K562 (cell line): ENCODE results near the gene LRRC47.

Experiments
- CTCF ChIP-seq, 3 experiments: IDR thresholded peaks in 2 of 3; conservative IDR thresholded peaks in 1 of 3; 2 replicates each; pipeline ENCODE4 v1.5.1; 2011 to 2012; ENCODE audit warnings: low read length in 3 of 3, mild to moderate bottlenecking in 3 of 3, control low read depth in 2 of 3, improper control_type of control experiment in 1 of 3, inconsistent platforms in 1 of 3, low read depth in 1 of 3, mixed read lengths in 1 of 3, moderate library complexity in 1 of 3; ENCODE audit not compliant: insufficient read depth in 2 of 3
- EGR1 ChIP-seq: fragments of 450-650 bp; conservative IDR thresholded peaks from 2 replicates; pipeline ENCODE4 v1.6.1; 2017; ENCODE audit warnings: mild to moderate bottlenecking
- JUND ChIP-seq, 2 experiments: IDR thresholded peaks; 2 replicates in 1 of 2; 3 replicates in 1 of 2; pipeline ENCODE4 v1.6.1; 2011; ENCODE audit warnings: borderline replicate concordance in 2 of 2, low read depth in 2 of 2, low read length in 2 of 2, improper control_type of control experiment in 1 of 2, missing biosample characterization in 1 of 2, missing genetic modification characterization in 1 of 2, missing genetic modification reagents in 1 of 2
- KAT8 ChIP-seq: fragments of 450-650 bp; IDR thresholded peaks from 2 replicates; pipeline ENCODE4 v1.6.1; 2016; ENCODE audit warnings: low read depth, mild to moderate bottlenecking
- SIN3A ChIP-seq, 2 experiments: fragments of 150-350 bp in 1 of 2; IDR thresholded peaks; 2 replicates each; pipeline ENCODE4 v1.6.1; 2011 to 2016; ENCODE audit warnings: borderline replicate concordance in 2 of 2, low read depth in 2 of 2, low read length in 2 of 2, mild to moderate bottlenecking in 2 of 2, moderate library complexity in 2 of 2; ENCODE audit not compliant: control insufficient read depth in 1 of 2
- ZKSCAN1 ChIP-seq: fragments of 150-350 bp; IDR thresholded peaks from 2 replicates; pipeline ENCODE4 v1.6.1; 2016; ENCODE audit warnings: low read depth, low read length
- ZNF707 ChIP-seq: fragments of 250-450 bp; sonication (Bioruptor Pico); conservative IDR thresholded peaks from 2 replicates; pipeline ENCODE4 v1.8.0; 2022; ENCODE audit warnings: inconsistent platforms, mild to moderate bottlenecking, moderate library complexity

GRCh38 chr1:3777647-3778589 lies 18.4 kb downstream of the LRRC47 start:
- no peak for TF ChIP-seq CTCF (IDR thresholded peaks at IDR 0.05 in 2 of 3, conservative IDR thresholded peaks at IDR 0.05 in 1 of 3; ENCODE audit: insufficient read depth in 2 of 3, low read depth in 1 of 3, low read length in 3 of 3)
- TF ChIP-seq EGR1 = no peak
- TF ChIP-seq ZNF707 (CRISPR knock-in tag) = no peak
- no peak for TF ChIP-seq KAT8
- TF ChIP-seq SIN3A (IDR thresholded peaks at IDR 0.05; ENCODE audit: borderline replicate concordance in 2 of 2, control insufficient read depth in 1 of 2, low read depth in 2 of 2, low read length in 2 of 2) = no peak
- TF ChIP-seq ZKSCAN1 = no peak
- TF ChIP-seq JUND (IDR thresholded peaks at IDR 0.05; ENCODE audit: borderline replicate concordance, low read depth, low read length) = no peak
- no peak for TF ChIP-seq JUND (tag; IDR thresholded peaks at IDR 0.05; ENCODE audit: borderline replicate concordance, low read depth, low read length)
